ENCODE measurements around the gene NFYB.

NFYB gene

DNA sequence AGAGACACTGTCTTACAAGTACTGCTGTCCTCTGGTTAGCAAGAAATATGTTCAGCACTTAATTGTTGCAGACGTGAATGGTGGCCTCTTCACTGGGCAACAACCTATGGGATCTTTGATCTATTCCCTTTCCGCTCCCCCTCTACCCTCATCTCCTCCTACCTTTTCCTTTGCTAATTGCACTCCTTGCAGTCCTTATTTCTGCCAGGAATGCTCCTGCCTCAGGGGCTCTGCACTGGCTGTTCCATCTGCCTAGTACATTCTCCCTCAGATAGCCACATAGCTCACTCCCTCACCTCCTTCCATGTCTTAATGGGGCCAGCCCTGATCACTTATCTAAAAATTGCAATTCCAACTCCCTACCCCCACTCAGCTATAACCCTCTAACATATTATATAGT is 4.5 kb upstream of the NFYB start:
- Histone ChIP-seq H3K27me3 (no peaks in the 10 kb centered on the region), H3K9me3 (no peaks in the 10 kb centered on the region), H3K4me1 (peaks cover 0 to 11% (median 7%) of the 10 kb centered on the region in 4 donors), H3K36me3 (no peaks in the 10 kb centered on the region), H3K4me3 (no peak overlapping the region), H3K27ac (no peak overlapping the region)
- TF ChIP-seq, protein P1, sequence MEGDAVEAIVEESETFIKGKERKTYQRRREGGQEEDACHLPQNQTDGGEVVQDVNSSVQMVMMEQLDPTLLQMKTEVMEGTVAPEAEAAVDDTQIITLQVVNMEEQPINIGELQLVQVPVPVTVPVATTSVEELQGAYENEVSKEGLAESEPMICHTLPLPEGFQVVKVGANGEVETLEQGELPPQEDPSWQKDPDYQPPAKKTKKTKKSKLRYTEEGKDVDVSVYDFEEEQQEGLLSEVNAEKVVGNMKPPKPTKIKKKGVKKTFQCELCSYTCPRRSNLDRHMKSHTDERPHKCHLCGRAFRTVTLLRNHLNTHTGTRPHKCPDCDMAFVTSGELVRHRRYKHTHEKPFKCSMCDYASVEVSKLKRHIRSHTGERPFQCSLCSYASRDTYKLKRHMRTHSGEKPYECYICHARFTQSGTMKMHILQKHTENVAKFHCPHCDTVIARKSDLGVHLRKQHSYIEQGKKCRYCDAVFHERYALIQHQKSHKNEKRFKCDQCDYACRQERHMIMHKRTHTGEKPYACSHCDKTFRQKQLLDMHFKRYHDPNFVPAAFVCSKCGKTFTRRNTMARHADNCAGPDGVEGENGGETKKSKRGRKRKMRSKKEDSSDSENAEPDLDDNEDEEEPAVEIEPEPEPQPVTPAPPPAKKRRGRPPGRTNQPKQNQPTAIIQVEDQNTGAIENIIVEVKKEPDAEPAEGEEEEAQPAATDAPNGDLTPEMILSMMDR (IDR thresholded peaks at IDR 0.05): no peak
- intact Hi-C loops (cut with DNase I; ENCODE audit: low total_unique reads): no loop called here
- no peak for DNase-seq

DNA sequence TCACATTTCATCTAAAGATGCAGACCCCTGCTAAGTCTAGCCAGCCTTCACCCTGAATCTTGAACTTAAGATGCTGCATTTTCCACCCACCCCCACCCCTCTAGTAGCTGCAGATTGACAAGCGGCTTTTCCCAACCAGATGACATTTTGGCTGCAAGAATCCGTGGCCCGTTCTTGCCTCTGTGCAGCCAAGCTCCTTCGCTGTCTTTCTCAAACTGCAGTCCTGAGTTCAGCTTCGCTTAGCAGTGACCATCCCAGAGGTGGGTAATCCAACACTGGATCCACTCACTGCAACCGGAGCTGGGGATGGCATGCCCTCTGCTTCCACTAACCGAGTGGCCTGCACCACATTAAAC is 765 bp upstream of the NFYB start:
- intact Hi-C loops (cut with DNase I; ENCODE audit: low total_unique reads): no loop called here
- DNase-seq: peak; percentile 34 to 70
- H3K27me3 ChIP-seq: no peaks in the 10 kb centered on the region
- peaks cover 0 to 43% (median 23%) of the 10 kb centered on the region in 4 donors for H3K4me1 ChIP-seq
- TF ChIP-seq, protein P1 (IDR thresholded peaks at IDR 0.05): no peak
- H3K27ac ChIP-seq: peak overlapping the region; percentile 86 to 90
- no peaks in the 10 kb centered on the region for H3K9me3 ChIP-seq
- H3K4me3 ChIP-seq: peak overlapping the region; percentile 55 to 62
- peaks cover 0 to 4% (median 3%) of the 10 kb centered on the region in 3 donors for H3K36me3 ChIP-seq

DNA sequence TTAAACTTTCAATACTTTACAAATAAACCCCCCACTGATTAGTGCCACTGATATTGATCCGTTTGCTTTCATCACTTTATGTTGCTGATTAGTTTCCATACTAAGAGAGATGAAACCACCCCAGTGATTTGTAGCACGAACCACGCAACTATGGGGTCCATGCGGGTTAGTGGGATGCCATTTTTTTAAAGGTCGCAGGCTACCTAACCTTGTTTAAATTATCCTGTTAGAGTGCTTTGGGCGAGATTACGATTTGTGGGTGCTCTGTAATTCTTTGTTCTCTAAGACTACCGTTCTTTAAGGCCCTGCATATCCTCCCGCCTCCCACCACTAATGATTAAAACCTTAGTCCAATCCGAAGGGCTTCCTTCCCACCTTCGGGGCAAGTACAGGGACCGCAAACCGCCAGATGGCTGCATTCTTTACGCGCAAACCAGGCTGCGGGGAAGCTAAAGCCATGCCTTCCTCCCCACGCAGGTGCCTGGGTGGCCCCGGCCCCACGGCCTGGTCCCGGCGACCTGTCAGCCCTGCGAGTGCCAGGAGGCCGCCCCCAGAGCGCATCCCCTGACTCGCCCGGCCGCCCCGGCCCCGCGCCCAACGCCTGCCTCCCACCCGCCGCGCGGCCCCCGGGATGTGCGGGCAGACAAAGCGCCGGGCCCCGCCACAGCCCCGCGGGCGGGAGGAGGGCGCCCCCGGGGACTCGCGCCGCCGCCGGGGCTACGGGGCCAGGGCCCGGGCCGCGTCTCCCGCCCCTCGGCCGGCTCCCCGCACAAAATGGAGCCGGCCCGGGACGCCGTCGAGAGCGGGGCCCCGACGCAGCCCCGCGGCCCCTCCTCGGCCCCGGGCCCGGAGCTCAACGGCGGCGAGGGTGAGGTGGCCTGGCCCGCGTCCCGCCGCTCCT is 759 bp downstream of the NFYB start:
- Histone ChIP-seq H3K36me3 (peaks cover 6 to 18% (median 13%) of the 10 kb centered on the region in 3 donors), H3K4me3 (peak overlapping the region; percentile 90 to 93), H3K4me1 (peaks cover 0 to 57% (median 27%) of the 10 kb centered on the region in 4 donors), H3K9me3 (no peaks in the 10 kb centered on the region), H3K27ac (peak overlapping the region; percentile 94 to 95), H3K27me3 (no peaks in the 10 kb centered on the region)
- peak; percentile 29 to 67 for DNase-seq
- intact Hi-C loops (cut with DNase I; ENCODE audit: low total_unique reads): no loop called here
- TF ChIP-seq, protein P1 (IDR thresholded peaks at IDR 0.05): no peak

DNA sequence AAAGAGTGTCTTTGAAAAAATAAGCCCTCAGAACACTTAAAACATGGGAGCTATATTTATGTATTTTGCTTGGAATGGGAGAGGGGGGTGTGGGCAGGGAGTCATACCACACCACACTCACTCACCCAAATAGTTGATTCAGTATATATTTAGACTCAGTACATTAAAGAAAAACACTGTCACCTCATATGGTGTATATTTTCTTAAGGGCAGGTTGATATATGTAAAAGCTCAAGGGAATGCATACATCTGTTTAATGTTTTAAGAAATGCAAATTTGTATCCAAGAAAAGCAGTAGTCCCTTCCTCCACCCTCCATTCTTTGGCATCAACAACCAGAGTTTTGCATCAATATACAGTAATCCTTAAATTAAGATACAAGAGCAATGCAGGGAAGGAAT is 1.4 kb downstream of the NFYB start:
- TF ChIP-seq, protein P1 (IDR thresholded peaks at IDR 0.05): no peak
- no peaks in the 10 kb centered on the region for H3K27me3 ChIP-seq
- H3K36me3 ChIP-seq: peaks cover 10 to 22% (median 13%) of the 10 kb centered on the region in 3 donors
- intact Hi-C loops (cut with DNase I; ENCODE audit: low total_unique reads): no loop called here
- peaks cover 0 to 64% (median 30%) of the 10 kb centered on the region in 4 donors for H3K4me1 ChIP-seq
- H3K9me3 ChIP-seq: no peaks in the 10 kb centered on the region
- DNase-seq: no peak
- peak overlapping the region; percentile 94 to 95 for H3K27ac ChIP-seq
- H3K4me3 ChIP-seq: peak overlapping the region; percentile 90 to 93

- intact Hi-C loops (cut with DNase I; ENCODE audit: low total_unique reads): no loop called here
- Histone ChIP-seq H3K9me3 (no peaks in the 10 kb centered on the region), H3K27ac (no peak overlapping the region), H3K4me1 (peaks cover 0 to 79% (median 35%) of the 10 kb centered on the region in 4 donors), H3K4me3 (no peak overlapping the region), H3K36me3 (peaks cover 13 to 22% (median 18%) of the 10 kb centered on the region in 3 donors), H3K27me3 (no peaks in the 10 kb centered on the region)
- no peak for DNase-seq
- TF ChIP-seq, protein P1 (IDR thresholded peaks at IDR 0.05): no peak
Observed at GRCh38 chr12:104134882-104135281, 3.1 kb downstream of the NFYB start.
